ENCODE measurements around the gene MYEOV. TPM values are rescaled to one million over a fixed set of nuclear protein-coding genes. Genes with fewer than 3 reads are reported as not detected.

The MYEOV gene
- total and polyA plus RNA-seq, 9 of the 15 experiments (the other 6 are each of a cell fraction or from before 2014, with no cell fraction given) = 10.2 to 133 (median 32.2) TPM

- TF ChIP-seq AFF1 (IDR thresholded peaks at IDR 0.05; ENCODE audit: low read depth in 1 of 2, partially characterized antibody in 2 of 2) = no peak
- TF ChIP-seq HEY1 (CRISPR knock-in tag; IDR thresholded peaks at IDR 0.05; ENCODE audit: borderline replicate concordance) = no peak
- no peak for TF ChIP-seq SETDB1 (IDR thresholded peaks at IDR 0.05; ENCODE audit: low read length)
- no peak for TF ChIP-seq TRIM28 (IDR thresholded peaks at IDR 0.05)
- TF ChIP-seq GABPA (tag; conservative IDR thresholded peaks at IDR 0.05; ENCODE audit: low read depth) = no peak
- TF ChIP-seq NCOA1 (IDR thresholded peaks at IDR 0.05; ENCODE audit: low read depth) = no peak
- no peak for TF ChIP-seq SRSF1 (IDR thresholded peaks at IDR 0.05; ENCODE audit: low read depth, low read length)
- no peak for TF ChIP-seq MAFG (tag; conservative IDR thresholded peaks at IDR 0.05)
- TF ChIP-seq, protein P1, sequence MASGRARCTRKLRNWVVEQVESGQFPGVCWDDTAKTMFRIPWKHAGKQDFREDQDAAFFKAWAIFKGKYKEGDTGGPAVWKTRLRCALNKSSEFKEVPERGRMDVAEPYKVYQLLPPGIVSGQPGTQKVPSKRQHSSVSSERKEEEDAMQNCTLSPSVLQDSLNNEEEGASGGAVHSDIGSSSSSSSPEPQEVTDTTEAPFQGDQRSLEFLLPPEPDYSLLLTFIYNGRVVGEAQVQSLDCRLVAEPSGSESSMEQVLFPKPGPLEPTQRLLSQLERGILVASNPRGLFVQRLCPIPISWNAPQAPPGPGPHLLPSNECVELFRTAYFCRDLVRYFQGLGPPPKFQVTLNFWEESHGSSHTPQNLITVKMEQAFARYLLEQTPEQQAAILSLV (tag; IDR thresholded peaks at IDR 0.05) = no peak
- TF ChIP-seq, protein P2, sequence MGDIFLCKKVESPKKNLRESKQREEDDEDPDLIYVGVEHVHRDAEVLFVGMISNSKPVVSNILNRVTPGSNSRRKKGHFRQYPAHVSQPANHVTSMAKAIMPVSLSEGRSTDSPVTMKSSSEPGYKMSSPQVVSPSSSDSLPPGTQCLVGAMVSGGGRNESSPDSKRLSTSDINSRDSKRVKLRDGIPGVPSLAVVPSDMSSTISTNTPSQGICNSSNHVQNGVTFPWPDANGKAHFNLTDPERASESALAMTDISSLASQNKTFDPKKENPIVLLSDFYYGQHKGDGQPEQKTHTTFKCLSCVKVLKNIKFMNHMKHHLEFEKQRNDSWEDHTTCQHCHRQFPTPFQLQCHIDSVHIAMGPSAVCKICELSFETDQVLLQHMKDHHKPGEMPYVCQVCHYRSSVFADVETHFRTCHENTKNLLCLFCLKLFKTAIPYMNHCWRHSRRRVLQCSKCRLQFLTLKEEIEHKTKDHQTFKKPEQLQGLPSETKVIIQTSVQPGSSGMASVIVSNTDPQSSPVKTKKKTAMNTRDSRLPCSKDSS (IDR thresholded peaks at IDR 0.05; ENCODE audit: low read depth, partially characterized antibody) = no peak
- TF ChIP-seq ZNF668 (CRISPR knock-in tag; IDR thresholded peaks at IDR 0.05) = no peak
Measured at GRCh38 chr11:69260622-69261021, 33.3 kb upstream of the MYEOV start (continued).

All from K562 (cell line).